GM18511 (cell line): Measurements from ENCODE around the gene ANKRD55.
"Not testable (repeated sequence)": the region's sequence is repeated elsewhere in the genome, so short reads cannot be mapped to it uniquely, and the experiment has no call there.

ENCODE experiments used
- ATAC-seq: cut with Tn5 transposase; IDR thresholded peaks from one replicate; pipeline ENCODE4 v1.9.1; 2021; ENCODE audit warnings: mild to moderate bottlenecking, moderate library complexity; ENCODE audit not compliant: unreplicated experiment

The ANKRD55 gene

GRCh38 chr5:56110646-56111403 is 122.3 kb downstream of the ANKRD55 start:
- ATAC-seq: no peak

DNA sequence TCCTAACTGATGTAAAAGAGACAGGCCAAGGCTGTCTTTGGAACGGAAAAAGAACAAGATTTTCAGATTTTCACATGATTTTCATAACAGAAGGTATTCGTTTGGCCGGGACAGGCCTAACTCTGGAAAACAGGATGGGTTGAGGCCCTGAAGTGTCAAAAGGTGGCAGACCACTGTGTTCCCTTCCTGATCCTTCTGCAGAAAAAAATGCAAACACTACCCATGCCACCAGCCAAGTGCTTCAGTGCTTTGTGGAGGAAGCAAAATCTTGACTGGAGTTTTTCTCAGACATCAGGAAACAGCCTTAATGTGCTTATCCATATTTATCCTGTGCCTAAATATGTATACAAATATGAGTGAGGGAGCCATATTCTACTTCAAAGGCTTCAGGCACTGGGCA is 124.9 kb downstream of the ANKRD55 start:
- ATAC-seq: no peak

DNA sequence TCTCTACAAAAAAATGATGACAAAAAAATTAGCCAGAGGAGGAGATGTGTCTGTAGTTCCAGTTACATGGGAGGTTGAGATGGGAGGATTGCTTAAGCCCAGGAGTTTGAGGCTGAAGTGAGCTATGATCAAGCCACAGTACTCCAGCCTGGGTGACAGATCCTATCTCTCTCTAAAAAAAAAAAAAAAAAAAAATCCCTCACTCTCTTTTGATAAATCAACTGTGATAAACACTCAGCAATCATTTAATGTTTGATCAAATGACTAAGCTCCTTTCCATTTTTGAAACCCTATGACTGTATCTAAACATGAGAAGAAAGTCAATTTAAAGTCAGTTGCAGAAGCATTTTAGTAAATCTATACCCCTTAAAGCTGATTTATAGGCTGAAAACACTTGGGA is 126.3 kb downstream of the ANKRD55 start:
- ATAC-seq: no peak

DNA sequence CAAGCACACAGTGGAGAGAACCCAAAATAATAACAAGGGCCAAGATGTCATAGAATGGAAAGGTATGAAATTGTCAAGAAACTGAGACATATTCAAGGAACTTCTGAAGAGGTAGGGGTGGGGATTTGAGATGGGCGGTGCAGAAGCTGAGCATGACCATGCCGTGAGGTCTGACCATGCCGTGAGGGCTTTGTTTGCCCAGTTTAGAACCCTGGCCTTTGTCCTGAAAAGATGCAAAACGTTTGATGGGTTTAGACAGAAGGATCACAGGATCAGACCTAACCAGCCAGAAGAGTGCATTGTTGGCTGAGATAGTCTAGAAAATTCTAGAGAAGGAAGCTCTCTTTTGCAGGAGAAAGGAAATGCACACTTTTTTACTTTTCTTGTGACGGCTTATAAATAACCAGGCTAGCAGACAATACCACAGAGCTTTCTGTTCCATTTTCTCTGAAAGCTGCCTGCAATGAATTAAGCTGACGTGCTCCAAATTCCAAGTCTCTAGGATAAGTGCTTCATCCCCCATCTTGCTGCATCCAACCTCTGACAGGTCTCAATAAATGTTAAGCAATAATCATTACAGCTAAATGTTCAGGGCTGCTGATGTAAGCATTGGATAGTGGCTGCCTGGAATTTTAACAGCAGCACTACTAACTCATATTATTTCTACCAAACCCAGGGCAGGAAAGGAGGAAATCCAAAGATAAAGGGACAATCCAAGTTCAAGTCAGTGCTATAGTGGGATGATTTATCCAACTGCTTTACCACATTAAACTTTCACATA is 127.4 kb downstream of the ANKRD55 start:
- ATAC-seq: no peak

GRCh38 chr5:56102889-56103288 is 130.2 kb downstream of the ANKRD55 start:
- ATAC-seq: no peak

- not testable (repeated sequence) for ATAC-seq
These were observed 130.9 kb downstream of the ANKRD55 start for GRCh38 chr5:56102207-56102606.

DNA sequence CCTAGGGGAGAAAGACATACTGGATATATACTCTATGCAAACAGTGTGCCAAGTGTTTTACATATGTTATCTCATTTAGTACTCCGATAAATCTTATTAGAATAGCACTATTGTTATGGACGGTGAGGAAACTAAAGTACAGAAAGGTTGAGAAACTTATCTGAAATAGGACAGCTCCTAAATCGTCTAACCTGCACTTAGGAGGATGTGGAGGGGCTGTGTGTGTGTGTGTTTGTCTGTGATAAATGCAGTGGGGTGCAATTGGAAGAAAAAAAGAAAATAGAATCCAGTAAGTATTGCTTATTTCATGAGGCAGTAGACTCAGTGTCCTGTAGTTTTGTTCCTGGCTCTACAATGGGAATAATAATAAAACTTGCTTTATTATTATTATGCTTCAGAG is 131.9 kb downstream of the ANKRD55 start:
- ATAC-seq: no peak

- no peak for ATAC-seq
These were observed 132.5 kb downstream of the ANKRD55 start for GRCh38 chr5:56100439-56101176.

DNA sequence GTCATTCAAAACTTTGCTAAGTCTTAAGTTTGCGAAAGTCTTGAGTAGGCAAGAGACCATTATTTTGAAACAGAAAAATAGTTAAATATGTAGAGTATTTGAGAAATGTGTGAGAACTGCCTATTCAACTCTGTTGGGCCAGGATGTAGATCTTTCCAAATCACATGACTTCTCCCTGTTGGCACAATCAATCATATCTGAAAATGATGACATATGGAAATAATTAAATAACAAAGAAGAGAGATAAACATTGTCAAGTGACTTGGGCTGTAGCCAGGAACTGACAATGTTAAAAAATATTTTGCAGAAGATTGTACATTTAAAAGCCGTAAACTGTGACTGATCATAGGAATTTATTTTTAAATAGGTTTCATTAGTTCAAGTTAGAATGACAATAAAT is 133.8 kb downstream of the ANKRD55 start:
- no peak for ATAC-seq

DNA sequence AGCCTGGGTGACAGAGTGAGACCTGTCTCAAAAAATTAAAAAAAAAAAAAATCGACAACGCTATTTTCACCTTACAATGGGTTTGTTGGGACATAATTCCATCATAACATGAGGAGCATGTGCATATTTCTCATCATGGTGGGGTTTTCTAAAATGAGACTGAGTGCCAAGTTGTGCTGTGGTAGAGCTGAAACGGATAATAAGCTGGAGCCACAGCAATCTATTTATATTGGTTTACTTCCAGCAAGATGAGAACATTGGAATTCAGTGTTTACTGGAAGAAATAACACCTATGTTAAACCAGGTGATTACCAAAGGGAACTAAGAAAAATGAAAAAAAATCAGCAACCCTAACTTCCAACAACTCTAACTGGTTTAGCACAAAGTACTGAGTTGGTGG is 136.1 kb downstream of the ANKRD55 start:
- ATAC-seq: no peak

- ATAC-seq: peak; percentile 87
These were observed 137.5 kb downstream of the ANKRD55 start for GRCh38 chr5:56095579-56096102.

DNA sequence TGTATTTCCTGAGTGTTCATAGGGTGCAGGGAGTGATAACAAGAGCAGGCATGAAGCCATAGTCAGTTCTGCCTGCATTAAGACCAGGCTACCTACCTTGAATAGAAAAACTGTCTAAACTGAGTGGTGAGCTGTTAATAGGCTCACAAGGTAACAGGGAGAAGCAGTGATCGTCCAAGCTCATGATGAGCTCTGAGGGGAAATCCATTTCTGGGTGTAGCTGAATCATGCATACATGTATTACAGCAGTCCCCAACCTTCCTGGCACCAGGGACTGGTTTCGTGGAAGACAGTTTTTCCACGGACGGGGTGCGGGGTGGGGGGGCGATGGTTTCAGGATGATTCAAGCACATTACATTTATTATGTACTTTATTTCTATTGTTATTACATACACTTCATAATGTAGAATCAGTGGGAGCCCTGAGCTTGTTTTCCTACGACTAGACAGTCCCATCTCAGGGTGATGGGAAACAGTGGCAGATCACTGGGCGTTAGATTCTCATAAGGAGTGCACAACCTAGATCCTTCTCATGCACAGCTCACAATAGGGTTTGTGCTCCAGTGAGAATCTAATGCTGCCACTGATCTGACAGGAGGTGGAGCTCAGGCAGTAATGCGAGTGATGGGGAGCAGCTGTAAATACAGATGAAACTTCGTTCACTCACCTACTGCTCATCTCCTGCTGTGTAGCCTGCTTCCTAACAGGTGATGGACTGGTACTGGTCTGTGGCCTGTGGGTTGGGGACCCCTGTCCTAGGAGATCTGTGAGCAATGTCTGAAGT is 138.4 kb downstream of the ANKRD55 start:
- peak; percentile 42 for ATAC-seq

DNA sequence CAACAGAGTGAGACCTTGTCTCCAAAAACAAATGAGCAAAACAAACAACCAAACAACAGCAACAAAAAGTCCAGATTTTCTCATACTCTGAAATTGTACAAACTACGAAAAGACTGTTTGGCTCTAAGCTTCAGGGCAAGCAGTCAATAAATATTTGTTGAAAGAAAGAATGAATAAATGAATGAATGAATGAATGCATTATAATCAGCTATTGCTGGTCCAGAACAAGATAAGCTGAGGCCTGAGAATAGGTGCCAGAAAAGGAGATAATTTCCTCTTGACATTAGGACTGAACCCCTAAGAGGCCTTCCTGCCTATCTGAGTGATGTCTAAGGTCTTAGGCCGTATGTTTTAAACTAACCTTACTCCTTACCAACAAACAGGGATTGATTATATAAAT is 139.2 kb downstream of the ANKRD55 start:
- no peak for ATAC-seq

GRCh38 chr5:56092115-56092514 is 141.0 kb downstream of the ANKRD55 start:
- ATAC-seq: no peak

DNA sequence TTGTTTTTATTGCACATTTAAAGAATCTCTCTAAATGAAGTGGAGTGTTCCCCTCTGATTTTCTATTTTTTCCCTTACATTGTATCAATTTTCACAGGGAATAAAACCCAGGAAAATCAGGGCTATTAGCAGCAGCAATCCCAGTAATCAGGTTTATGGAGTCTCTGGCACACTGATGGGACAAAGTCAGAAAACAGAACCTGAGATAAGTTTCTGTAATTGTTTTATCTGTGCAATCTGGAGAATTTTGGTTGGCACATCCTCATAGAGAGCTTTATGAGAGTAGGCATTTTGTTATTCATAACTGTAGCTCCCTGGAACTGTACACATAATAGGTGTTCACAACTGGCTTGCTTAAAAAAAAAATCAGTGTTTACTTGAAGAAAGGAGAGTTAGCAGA is 141.5 kb downstream of the ANKRD55 start:
- ATAC-seq: no peak

DNA sequence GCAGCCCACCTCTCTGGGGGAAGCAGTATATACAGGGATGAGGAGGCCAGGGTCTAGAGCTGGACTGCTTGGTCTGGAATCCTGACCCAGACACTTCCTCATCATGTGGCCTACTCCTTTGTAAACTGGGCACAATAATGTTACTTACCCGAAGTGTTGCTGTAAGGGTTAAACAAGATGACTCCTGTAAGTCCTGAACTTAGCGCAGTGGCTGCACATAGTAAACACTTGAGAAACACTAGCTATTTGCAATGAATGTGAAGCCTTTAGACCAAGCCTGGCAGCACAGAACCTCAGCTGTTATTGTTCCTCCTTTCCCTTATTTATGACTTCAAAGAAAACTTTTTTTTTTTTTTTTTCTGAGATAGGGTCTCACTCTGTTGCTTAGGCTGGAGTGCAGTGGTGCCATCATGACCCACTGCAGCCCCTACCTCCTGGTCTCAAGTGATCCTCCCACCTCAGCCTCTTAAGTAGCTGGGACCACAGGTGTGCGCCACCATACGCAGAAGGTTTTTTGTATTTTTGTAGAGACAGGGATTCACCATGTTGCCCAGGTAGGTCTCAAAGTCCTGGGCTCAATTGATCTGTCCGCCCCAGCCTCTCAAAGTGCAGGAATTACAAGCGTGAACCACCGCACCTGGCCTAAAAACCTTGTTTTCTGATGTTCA is 142.2 kb downstream of the ANKRD55 start:
- ATAC-seq: no peak

- ATAC-seq: peak; percentile 95
These were observed 143.9 kb downstream of the ANKRD55 start for GRCh38 chr5:56088967-56089829.

- no peak for ATAC-seq
These were observed 144.6 kb downstream of the ANKRD55 start for GRCh38 chr5:56088431-56088949.

- ATAC-seq: no peak
These were observed 147.9 kb downstream of the ANKRD55 start for GRCh38 chr5:56085193-56085592.
